Liver (tissue), 3 donors: ENCODE data around the gene LRRC27.

Source experiments
- HNF4A ChIP-seq, 2 donors: conservative IDR thresholded peaks; 2 replicates each; pipeline ENCODE4 v1.6.1; 2016; ENCODE audit warnings: antibody characterized with exemption in 2 of 2, mild to moderate bottlenecking in 2 of 2
- TAF1 ChIP-seq: conservative IDR thresholded peaks from 2 replicates; pipeline ENCODE4 v1.6.1; 2016; ENCODE audit warnings: antibody characterized with exemption, mild to moderate bottlenecking
- TF ChIP-seq, protein P1 (sequence below): fragments of 150-350 bp; IDR thresholded peaks from 2 replicates; pipeline ENCODE4 v1.5.1; 2017; ENCODE audit warnings: improper control_type of control experiment, low read depth, low read length; ENCODE audit not compliant: missing input control
- donor health status: healthy.
- donor health status: healthy.

DNA sequence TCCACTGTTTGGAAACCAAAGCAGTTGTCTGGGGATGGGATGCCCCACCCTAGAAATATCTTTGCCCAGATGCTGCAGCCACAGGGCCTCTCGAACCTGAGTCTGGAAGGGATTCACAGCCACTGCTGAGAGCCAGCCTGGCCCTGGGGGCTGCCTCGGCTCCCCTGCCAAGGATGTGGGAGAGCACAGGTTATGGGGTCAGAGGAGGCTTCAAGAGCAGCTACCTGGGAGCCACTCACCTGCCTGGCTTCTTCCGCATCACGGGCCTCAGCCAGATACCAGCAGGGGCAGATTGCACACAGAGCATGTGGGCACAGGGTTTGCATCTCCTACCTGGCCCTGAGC, 59.7 kb downstream of the LRRC27 start:
- TF ChIP-seq, protein P1, sequence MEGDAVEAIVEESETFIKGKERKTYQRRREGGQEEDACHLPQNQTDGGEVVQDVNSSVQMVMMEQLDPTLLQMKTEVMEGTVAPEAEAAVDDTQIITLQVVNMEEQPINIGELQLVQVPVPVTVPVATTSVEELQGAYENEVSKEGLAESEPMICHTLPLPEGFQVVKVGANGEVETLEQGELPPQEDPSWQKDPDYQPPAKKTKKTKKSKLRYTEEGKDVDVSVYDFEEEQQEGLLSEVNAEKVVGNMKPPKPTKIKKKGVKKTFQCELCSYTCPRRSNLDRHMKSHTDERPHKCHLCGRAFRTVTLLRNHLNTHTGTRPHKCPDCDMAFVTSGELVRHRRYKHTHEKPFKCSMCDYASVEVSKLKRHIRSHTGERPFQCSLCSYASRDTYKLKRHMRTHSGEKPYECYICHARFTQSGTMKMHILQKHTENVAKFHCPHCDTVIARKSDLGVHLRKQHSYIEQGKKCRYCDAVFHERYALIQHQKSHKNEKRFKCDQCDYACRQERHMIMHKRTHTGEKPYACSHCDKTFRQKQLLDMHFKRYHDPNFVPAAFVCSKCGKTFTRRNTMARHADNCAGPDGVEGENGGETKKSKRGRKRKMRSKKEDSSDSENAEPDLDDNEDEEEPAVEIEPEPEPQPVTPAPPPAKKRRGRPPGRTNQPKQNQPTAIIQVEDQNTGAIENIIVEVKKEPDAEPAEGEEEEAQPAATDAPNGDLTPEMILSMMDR = no peak
- no peak for TF ChIP-seq HNF4A (conservative IDR thresholded peaks at IDR 0.05)
- no peak for TF ChIP-seq TAF1
